Sigmoid colon (tissue), 7 donors: ENCODE results near the gene GDF2. TPM values are rescaled to one million over a fixed set of nuclear protein-coding genes. Genes with fewer than 3 reads are reported as not detected.
A peak's percentile ranks its signal among the peaks of the same experiment; 100 is the strongest.

ENCODE experiments used
- DNase-seq: peaks from one replicate; pipeline ENCODE4 v3.0.0-alpha.2; 2019
- H3K27ac ChIP-seq, 4 donors: fragments of 200-600 bp; sonication (generic); one replicate each; pipeline ENCODE4 v1.5.1; 2016 to 2019; ENCODE audit warnings: mild to moderate bottlenecking in 1 of 4
- H3K27me3 ChIP-seq, 3 donors: fragments of 200-600 bp; sonication (generic); one replicate each; pipeline ENCODE4 v1.5.1; 2019; ENCODE audit warnings: mild to moderate bottlenecking in 1 of 3
- H3K36me3 ChIP-seq, 4 donors: fragments of 200-600 bp; sonication (generic); one replicate each; pipeline ENCODE4 v1.5.1; 2016 to 2019
- H3K4me1 ChIP-seq, 4 donors: fragments of 200-600 bp; sonication (generic); one replicate each; pipeline ENCODE4 v1.5.1; 2017 to 2019
- H3K4me3 ChIP-seq, 4 donors: fragments of 200-600 bp; sonication (generic); one replicate each; pipeline ENCODE4 v1.5.1; 2017 to 2019; ENCODE audit warnings: mild to moderate bottlenecking in 2 of 4, moderate library complexity in 1 of 4
- H3K9me3 ChIP-seq, 4 donors: fragments of 200-600 bp in 3 of 4; sonication (generic) in 3 of 4; one replicate each; pipeline versions ENCODE4 v1.5.1 to v1.6.1; 2013 to 2019
- EP300 ChIP-seq, 4 donors: sonication (generic); formaldehyde crosslinking; IDR thresholded peaks; one replicate each; pipeline ENCODE4 v1.6.1; 2017; ENCODE audit warnings: antibody characterized with exemption in 4 of 4
- POLR2A ChIP-seq, 2 donors: fragments of 450-650 bp; IDR thresholded peaks; one replicate each; pipeline ENCODE4 v1.6.1; 2016; ENCODE audit warnings: antibody characterized with exemption in 2 of 2, mild to moderate bottlenecking in 2 of 2, moderate library complexity in 2 of 2
- POLR2AphosphoS5 ChIP-seq, 4 donors: sonication (generic); formaldehyde crosslinking; IDR thresholded peaks; one replicate each; pipeline ENCODE4 v1.6.1; 2017; ENCODE audit warnings: antibody characterized with exemption in 4 of 4
- WGBS, 2 donors: extraction: QIAGEN DNeasy Blood & Tissue Kit; methylation state at CpG; one replicate each; pipeline ENCODE4 v1.1.7; 2013; 5-methylcytosine and 5-hydroxymethylcytosine counted together
- intact Hi-C: fragments of 100-400 bp; cut with DNase I; formaldehyde crosslinking; loops from one replicate; pipeline ENCODE4 v1.15.1; 2023
- polyA plus RNA-seq, 3 donors: library from polyadenylated mRNA; stranded (reverse); fragments of 200-250 nt; gene quantifications; one replicate each; pipeline ENCODE4 v1.2.3, GENCODE V29; 2013
- total RNA-seq, 4 donors: library from RNA; depleted of rRNA; stranded (reverse); fragments of >200 nt; gene quantifications; one replicate each; pipeline ENCODE4 v1.1.0, GENCODE V29; 2016
- TF ChIP-seq, protein P1 (sequence below), 4 experiments: fragments of 450-650 bp in 3 of 4; fragments of 200-600 bp in 1 of 4; IDR thresholded peaks; one replicate each; pipeline ENCODE4 v1.5.1; 2016 to 2019; ENCODE audit warnings: antibody characterized with exemption in 4 of 4, mild to moderate bottlenecking in 3 of 4, moderate library complexity in 2 of 4
- donor health status: healthy with polysubstance abuse.
- donor health status: Bipolar disorder and iron deficiency.
- donor health status: healthy.

GDF2 gene
- total and polyA plus RNA-seq, 7 donors, result not detected

DNA sequence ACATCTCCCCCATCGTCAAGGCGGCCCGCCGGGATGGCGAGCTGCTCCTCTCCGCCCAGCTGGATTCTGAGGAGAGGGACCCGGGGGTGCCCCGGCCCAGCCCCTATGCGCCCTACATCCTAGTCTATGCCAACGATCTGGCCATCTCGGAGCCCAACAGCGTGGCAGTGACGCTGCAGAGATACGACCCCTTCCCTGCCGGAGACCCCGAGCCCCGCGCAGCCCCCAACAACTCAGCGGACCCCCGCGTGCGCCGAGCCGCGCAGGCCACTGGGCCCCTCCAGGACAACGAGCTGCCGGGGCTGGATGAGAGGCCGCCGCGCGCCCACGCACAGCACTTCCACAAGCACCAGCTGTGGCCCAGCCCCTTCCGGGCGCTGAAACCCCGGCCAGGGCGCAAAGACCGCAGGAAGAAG, 12.2 kb upstream of the GDF2 start:
- peaks cover 0 to 5% (median 1%) of the 10 kb centered on the region in 4 donors for H3K4me1 ChIP-seq
- H3K36me3 ChIP-seq, result no peaks in the 10 kb centered on the region
- H3K27me3 ChIP-seq, result peaks cover 0 to 4% (median 0%) of the 10 kb centered on the region in 3 donors
- H3K9me3 ChIP-seq, result no peaks in the 10 kb centered on the region
- no peak overlapping the region for H3K4me3 ChIP-seq
- 96 to 97% methylated on average over 37 of the region's 37 CpGs for WGBS, 2 donors
- H3K27ac ChIP-seq, result no peak overlapping the region
- intact Hi-C loops, result loop anchor here (2.0 kb wide), 2 partner anchors 263 to 285 kb away; no protein-coding TSS in a partner anchor
- no peak for DNase-seq
- TF ChIP-seq, protein P1, sequence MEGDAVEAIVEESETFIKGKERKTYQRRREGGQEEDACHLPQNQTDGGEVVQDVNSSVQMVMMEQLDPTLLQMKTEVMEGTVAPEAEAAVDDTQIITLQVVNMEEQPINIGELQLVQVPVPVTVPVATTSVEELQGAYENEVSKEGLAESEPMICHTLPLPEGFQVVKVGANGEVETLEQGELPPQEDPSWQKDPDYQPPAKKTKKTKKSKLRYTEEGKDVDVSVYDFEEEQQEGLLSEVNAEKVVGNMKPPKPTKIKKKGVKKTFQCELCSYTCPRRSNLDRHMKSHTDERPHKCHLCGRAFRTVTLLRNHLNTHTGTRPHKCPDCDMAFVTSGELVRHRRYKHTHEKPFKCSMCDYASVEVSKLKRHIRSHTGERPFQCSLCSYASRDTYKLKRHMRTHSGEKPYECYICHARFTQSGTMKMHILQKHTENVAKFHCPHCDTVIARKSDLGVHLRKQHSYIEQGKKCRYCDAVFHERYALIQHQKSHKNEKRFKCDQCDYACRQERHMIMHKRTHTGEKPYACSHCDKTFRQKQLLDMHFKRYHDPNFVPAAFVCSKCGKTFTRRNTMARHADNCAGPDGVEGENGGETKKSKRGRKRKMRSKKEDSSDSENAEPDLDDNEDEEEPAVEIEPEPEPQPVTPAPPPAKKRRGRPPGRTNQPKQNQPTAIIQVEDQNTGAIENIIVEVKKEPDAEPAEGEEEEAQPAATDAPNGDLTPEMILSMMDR (IDR thresholded peaks at IDR 0.05), result no peak
- no peak for TF ChIP-seq EP300 (IDR thresholded peaks at IDR 0.05)
- no peak for TF ChIP-seq POLR2AphosphoS5 (IDR thresholded peaks at IDR 0.05)
- no peak for TF ChIP-seq POLR2A (IDR thresholded peaks at IDR 0.05)

DNA sequence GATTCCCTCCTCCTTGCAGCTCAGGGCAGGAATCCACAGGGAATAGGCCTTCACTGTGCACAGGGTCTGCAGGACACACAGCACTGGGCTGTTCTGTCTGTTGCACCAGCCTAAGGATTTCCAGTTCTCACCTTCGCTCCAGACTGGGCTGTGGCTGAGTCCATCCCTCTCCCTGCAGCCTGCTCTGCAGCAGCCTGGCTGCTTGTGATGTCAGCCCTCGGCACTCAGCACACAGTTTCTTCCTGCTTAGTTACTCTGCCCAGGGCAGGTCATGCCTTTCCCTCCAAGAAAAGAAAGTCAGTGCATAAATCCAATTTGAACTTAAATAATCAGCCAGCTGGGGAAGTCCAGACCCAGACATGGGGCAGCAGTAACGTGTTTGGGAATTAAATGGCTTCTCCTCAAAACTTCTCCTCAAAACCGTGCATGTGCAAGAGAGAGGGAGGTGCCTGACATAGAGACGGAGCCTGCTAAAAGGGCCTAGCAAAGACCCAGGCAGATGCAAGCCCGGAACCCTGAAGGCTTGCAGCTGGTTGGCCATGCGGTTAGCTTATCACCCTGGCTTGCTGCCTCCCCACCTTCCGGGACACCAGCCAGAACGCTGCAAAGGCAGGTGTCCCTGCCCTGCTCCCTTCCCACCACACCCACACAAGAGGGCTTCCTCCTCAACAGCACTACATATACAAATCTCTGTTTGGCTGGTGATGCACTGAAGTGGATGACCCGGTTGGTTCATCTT, 10.9 kb upstream of the GDF2 start:
- no peaks in the 10 kb centered on the region for H3K36me3 ChIP-seq
- peaks cover 0 to 5% (median 1%) of the 10 kb centered on the region in 4 donors for H3K4me1 ChIP-seq
- no peak for DNase-seq
- intact Hi-C loops, result loop anchor here (2.0 kb wide), 2 partner anchors 265 to 287 kb away; no protein-coding TSS in a partner anchor
- H3K27ac ChIP-seq, result no peak overlapping the region
- H3K27me3 ChIP-seq, result no peaks in the 10 kb centered on the region
- 12 to 39% methylated on average over 10 of the region's 10 CpGs for WGBS, 2 donors
- no peak overlapping the region for H3K4me3 ChIP-seq
- TF ChIP-seq EP300 (IDR thresholded peaks at IDR 0.05) (no peak), POLR2A (IDR thresholded peaks at IDR 0.05) (no peak), POLR2AphosphoS5 (IDR thresholded peaks at IDR 0.05) (no peak)
- TF ChIP-seq, protein P1 (IDR thresholded peaks at IDR 0.05), result no peak
- H3K9me3 ChIP-seq, result no peaks in the 10 kb centered on the region

DNA sequence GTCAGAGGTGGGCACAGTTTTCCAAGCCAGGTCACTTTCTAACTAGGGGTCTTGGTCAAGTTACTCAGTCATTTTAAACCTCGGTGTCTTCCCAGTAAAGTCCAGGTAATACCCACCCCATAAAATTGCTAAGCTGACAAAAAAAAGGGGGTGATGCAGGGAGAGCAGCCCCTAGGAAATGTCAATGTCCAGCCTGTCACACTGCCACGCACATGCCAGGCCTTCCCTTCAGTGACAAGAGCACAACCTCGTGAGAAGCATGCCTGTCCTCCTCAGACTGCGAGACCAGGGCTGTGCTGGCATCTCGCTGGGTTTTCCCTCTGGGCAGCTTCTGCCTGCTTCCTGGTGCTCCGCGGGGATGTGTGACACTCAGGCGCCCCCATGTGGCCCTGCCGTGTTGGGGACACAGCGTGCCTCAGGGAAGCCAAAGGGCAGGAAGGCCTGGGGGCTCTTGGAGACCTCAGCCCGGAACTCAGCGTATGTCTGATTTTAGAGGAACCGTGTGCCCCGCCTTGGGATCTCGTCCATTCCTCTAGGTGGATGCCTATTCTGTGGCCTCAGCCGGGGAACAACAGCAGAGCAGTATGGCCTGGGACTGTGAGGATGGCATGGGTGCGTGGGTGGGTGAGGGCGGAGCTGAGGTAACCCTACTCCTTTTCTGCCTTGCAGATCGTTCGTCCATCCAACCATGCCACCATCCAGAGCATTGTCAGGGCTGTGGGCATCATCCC, 10.2 kb upstream of the GDF2 start:
- TF ChIP-seq, protein P1 (IDR thresholded peaks at IDR 0.05), result peak; percentile 63 to 82 (median 74)
- TF ChIP-seq EP300 (IDR thresholded peaks at IDR 0.05), result no peak
- intact Hi-C loops, result loop anchor here (2.0 kb wide), 2 partner anchors 265 to 287 kb away; no protein-coding TSS in a partner anchor
- Histone ChIP-seq H3K27me3 (no peaks in the 10 kb centered on the region), H3K27ac (no peak overlapping the region), H3K9me3 (no peaks in the 10 kb centered on the region), H3K4me3 (no peak overlapping the region), H3K4me1 (peaks cover 0 to 5% (median 1%) of the 10 kb centered on the region in 4 donors), H3K36me3 (no peaks in the 10 kb centered on the region)
- DNase-seq, result peak; percentile 88
- 14 to 24% methylated on average over 20 of the region's 20 CpGs for WGBS, 2 donors

DNA sequence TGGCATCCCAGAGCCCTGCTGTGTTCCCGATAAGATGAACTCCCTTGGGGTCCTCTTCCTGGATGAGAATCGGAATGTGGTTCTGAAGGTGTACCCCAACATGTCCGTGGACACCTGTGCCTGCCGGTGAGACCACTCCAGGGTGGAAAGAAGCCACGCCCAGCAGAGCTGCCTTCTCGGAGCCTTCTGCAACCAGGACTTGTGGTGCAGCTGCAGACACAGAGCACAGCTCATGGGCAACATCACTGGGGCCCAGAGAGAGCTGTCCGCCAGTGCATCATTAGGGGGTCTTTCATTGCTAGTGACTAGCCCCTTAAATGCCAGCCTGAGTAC, 9.6 kb upstream of the GDF2 start:
- 78 to 91% methylated on average over 7 of the region's 7 CpGs for WGBS, 2 donors
- intact Hi-C loops, result no loop called here
- H3K36me3 ChIP-seq, result no peaks in the 10 kb centered on the region
- no peak for DNase-seq
- H3K27ac ChIP-seq, result no peak overlapping the region
- H3K4me1 ChIP-seq, result peaks cover 0 to 5% (median 1%) of the 10 kb centered on the region in 4 donors
- no peaks in the 10 kb centered on the region for H3K9me3 ChIP-seq
- H3K4me3 ChIP-seq, result no peak overlapping the region
- TF ChIP-seq EP300 (IDR thresholded peaks at IDR 0.05) (no peak), POLR2AphosphoS5 (IDR thresholded peaks at IDR 0.05) (no peak), POLR2A (IDR thresholded peaks at IDR 0.05) (no peak)
- TF ChIP-seq, protein P1 (IDR thresholded peaks at IDR 0.05), result no peak
- H3K27me3 ChIP-seq, result no peaks in the 10 kb centered on the region
